GM12878 (cell line): ENCODE measurements around the gene LRRC61.
"Not testable (repeated sequence)": the region's sequence is repeated elsewhere in the genome, so short reads cannot be mapped to it uniquely, and the experiment has no call there.

ENCODE experiments used
- BCL11A ChIP-seq: IDR thresholded peaks from 2 replicates; pipeline ENCODE4 v1.6.1; 2011; ENCODE audit warnings: low read depth, low read length
- BRCA1 ChIP-seq: IDR thresholded peaks from 2 replicates; pipeline ENCODE4 v1.6.1; 2011; ENCODE audit warnings: low read depth, low read length, improper control_type of control experiment
- CTCF ChIP-seq, 3 experiments: IDR thresholded peaks in 2 of 3; conservative IDR thresholded peaks in 1 of 3; 2 replicates each; pipeline ENCODE4 v1.5.1; 2011; ENCODE audit warnings: low read depth in 3 of 3, low read length in 3 of 3, mild to moderate bottlenecking in 3 of 3, control low read depth in 2 of 3, moderate library complexity in 2 of 3, inconsistent platforms in 1 of 3, mixed read lengths in 1 of 3; ENCODE audit not compliant: control insufficient read depth in 2 of 3, insufficient read depth in 1 of 3; ENCODE audit errors: extremely low read depth in 1 of 3
- E2F4 ChIP-seq: IDR thresholded peaks from 2 replicates; pipeline ENCODE4 v1.6.1; 2012; ENCODE audit warnings: low read depth, low read length, improper control_type of control experiment
- EP300 ChIP-seq, 2 experiments: fragments of 150-350 bp in 1 of 2; IDR thresholded peaks; 2 replicates each; pipeline ENCODE4 v1.6.1; 2011 to 2012; ENCODE audit warnings: low read depth in 2 of 2, low read length in 2 of 2, borderline replicate concordance in 1 of 2, improper control_type of control experiment in 1 of 2, inconsistent platforms in 1 of 2; ENCODE audit not compliant: control insufficient read depth in 1 of 2
- KDM1A ChIP-seq: fragments of 200-600 bp; sonication (generic); IDR thresholded peaks from 2 replicates; pipeline ENCODE4 v1.6.1; 2016; ENCODE audit warnings: borderline replicate concordance
- POLR2AphosphoS5 ChIP-seq: IDR thresholded peaks from 2 replicates; pipeline ENCODE4 v1.6.1; 2011; ENCODE audit warnings: mild to moderate bottlenecking, low read length, inconsistent platforms
- TCF3 ChIP-seq: IDR thresholded peaks from 2 replicates; pipeline ENCODE4 v1.6.1; 2012; ENCODE audit warnings: low read depth, mild to moderate bottlenecking, low read length, borderline replicate concordance; ENCODE audit not compliant: insufficient read depth
- YY1 ChIP-seq: IDR thresholded peaks from 2 replicates; pipeline ENCODE4 v1.6.1; 2011; ENCODE audit warnings: low read depth, mild to moderate bottlenecking, low read length

- not testable (repeated sequence) for TF ChIP-seq BCL11A; POLR2AphosphoS5; TCF3; CTCF (IDR thresholded peaks at IDR 0.05 in 2 of 3, conservative IDR thresholded peaks at IDR 0.05 in 1 of 3; ENCODE audit: control insufficient read depth in 2 of 3, extremely low read depth in 1 of 3, insufficient read depth in 1 of 3, low read depth in 3 of 3, low read length in 3 of 3); BRCA1; YY1; KDM1A; E2F4; EP300 (IDR thresholded peaks at IDR 0.05; ENCODE audit: borderline replicate concordance in 1 of 2, control insufficient read depth in 1 of 2, low read depth in 2 of 2, low read length in 2 of 2)
These were observed 39.5 kb upstream of the LRRC61 start for GRCh38 chr7:150283608-150284007.
